LNCaP clone FGC (cell line): ENCODE results near the gene EIF3M.
"Not testable (repeated sequence)": the region's sequence is repeated elsewhere in the genome, so short reads cannot be mapped to it uniquely, and the experiment has no call there.

Experiments
- DNase-seq: peaks from one replicate; pipeline ENCODE4 v3.0.0-alpha.2; 2011; ENCODE audit warnings: low read depth
- H3K4me3 ChIP-seq: 2 replicates; pipeline ENCODE4 v1.5.1; 2011; ENCODE audit warnings: mild to moderate bottlenecking, low read depth, low read length, control low read depth
- TF ChIP-seq, protein P1 (sequence below): IDR thresholded peaks from 2 replicates; pipeline ENCODE4 v1.5.1; 2012; ENCODE audit warnings: mild to moderate bottlenecking; ENCODE audit not compliant: control insufficient read depth, insufficient read depth; ENCODE audit errors: extremely low read depth

EIF3M gene

DNA sequence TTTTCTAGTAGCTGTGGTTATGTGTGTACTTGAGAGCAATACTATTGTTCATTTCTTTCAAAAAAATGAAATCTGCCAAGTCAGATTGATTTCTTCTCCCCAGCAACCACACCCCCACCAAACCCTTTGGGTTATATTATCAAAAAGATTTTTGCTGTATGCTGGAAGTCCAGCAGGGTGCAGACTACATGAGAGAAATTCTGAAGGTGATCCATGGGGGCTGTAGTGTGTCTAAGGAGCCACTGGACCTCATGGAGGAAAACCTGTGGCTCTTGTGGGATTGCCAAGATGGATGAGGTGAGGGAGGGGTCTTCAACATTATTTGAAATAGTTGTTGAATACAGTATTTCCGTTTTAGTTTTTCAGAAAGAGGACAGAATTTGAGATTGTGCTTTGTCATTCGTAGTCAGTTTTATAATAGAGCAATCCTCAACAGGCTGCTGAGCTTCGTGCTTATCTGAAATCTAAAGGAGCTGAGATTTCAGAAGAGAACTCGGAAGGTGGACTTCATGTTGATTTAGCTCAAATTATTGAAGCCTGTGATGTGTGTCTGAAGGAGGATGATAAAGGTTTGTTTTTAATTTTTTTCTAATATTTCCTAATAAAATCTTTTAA, 3.1 kb downstream of the EIF3M start:
- TF ChIP-seq, protein P1, sequence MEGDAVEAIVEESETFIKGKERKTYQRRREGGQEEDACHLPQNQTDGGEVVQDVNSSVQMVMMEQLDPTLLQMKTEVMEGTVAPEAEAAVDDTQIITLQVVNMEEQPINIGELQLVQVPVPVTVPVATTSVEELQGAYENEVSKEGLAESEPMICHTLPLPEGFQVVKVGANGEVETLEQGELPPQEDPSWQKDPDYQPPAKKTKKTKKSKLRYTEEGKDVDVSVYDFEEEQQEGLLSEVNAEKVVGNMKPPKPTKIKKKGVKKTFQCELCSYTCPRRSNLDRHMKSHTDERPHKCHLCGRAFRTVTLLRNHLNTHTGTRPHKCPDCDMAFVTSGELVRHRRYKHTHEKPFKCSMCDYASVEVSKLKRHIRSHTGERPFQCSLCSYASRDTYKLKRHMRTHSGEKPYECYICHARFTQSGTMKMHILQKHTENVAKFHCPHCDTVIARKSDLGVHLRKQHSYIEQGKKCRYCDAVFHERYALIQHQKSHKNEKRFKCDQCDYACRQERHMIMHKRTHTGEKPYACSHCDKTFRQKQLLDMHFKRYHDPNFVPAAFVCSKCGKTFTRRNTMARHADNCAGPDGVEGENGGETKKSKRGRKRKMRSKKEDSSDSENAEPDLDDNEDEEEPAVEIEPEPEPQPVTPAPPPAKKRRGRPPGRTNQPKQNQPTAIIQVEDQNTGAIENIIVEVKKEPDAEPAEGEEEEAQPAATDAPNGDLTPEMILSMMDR, result 0 out of 2 replicates have a peak, but pooled peaks have one; percentile 9
- DNase-seq, result no peak
- H3K4me3 ChIP-seq, result no peak overlapping the region

DNA sequence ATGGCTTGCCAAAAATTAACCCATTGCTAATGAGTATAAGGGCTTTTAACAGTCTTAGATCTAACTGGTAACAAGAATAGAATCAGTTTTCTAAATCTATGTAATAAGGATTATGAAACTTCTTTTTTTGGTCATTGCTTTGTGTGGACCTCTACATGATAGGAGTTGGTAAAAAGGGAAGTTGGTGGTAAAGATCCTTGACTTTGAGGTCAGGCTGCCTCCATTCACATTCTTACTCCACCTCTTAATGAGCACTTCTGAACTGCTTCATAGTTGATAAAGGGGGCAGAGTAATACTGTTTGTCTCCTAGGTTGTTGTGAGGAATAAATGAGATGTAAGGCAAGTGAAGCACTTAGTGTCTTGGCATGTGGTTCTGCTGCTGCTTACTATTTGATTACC, 10.6 kb downstream of the EIF3M start:
- DNase-seq, result no peak
- no peak overlapping the region for H3K4me3 ChIP-seq
- TF ChIP-seq, protein P1, result no peak

DNA sequence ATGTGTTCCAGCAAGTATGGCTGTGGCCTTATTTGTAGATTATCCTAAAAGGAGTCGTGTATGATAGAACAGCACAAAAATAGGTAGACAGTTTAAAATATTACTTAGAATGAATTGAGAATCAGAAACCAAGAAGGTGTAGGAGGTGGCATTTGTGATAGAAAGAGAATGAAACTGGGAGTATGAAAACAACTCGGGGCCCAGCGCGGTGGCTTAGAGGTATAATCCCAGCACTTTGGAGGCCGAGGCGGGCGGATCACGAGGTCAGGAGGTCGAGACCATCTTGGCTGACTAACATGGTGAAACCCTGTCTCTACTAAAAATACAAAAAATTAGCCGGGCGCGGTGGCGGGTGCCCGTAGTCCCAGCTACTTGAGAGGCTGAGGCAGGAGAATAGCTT, 12.5 kb downstream of the EIF3M start:
- DNase-seq, H3K4me3 ChIP-seq: not testable (repeated sequence)

DNA sequence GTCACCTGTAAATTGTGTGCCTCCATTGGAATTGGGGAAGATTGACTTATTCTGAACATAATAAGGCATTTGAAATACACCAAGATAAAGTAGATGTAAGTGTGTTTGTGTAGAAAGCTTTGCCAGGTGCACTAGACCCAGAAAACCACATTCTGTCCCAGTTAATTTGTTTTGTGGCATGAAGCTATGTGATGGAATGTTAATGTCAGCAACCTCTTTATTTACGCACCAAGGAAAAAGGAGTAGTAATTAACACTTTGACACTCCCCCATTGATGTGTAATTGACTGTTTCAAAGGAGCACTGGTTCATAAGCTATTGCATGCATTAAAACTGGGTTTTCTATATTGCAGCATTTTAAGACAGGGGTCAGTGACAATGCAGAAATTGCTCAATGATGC, 14.3 kb downstream of the EIF3M start:
- TF ChIP-seq, protein P1, result no peak
- H3K4me3 ChIP-seq, result no peak overlapping the region
- DNase-seq, result no peak

DNA sequence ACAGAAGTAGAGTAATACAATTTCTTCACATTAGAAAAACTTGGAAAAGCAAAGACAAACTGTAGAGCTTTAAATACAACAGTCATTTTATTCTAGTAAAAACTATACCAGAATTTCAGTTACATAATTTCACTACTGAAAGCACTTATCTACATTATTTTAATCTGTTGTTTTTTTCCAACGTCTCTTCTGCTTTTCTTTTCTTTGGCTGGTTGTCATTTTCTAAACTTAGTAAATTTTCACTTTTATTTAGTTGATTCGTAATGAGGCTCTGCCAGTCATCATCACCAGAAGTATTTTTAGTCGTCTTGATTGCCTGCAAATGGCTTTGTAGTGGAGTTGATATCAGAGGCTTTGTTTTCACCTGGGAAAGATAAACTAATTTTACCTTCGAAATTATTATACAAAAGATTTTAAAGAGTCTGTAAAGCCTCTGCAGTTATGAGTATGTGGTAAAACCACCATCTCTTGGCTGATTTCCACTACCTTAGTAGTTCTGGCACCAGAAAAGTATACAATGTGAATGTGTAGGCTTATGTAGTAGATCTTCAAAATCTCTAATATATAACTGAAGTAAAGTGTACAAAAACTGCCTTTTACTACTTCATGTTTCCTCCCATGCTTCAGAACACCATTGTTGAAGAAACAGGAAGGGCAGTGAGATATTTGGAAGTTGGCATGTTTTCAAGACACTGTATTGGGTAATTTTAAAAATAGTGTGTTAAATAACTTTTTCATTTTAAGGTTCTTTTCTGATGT, 19.2 kb downstream of the EIF3M start:
- peak; percentile 23 for DNase-seq
- no peak overlapping the region for H3K4me3 ChIP-seq
- TF ChIP-seq, protein P1, result no peak

DNA sequence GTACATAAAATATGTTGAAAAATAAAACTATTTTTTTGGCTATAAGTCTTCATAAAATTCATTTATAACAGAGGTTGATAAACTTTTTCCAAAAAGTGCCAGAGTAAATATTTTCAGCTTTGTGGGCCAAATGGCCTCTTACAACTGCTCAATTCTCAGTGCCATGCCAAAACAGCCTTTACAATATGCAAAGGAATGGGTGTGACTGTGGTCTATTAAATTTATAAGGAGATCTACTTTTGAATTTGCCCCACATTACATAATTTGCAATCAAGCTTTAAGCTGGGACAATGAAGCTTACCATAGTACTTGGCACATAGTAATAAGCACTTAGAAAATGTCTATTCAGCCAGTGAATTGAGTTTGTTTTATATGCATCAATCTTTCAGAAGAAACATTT, 22.6 kb downstream of the EIF3M start:
- no peak overlapping the region for H3K4me3 ChIP-seq
- TF ChIP-seq, protein P1, result no peak
- no peak for DNase-seq

DNA sequence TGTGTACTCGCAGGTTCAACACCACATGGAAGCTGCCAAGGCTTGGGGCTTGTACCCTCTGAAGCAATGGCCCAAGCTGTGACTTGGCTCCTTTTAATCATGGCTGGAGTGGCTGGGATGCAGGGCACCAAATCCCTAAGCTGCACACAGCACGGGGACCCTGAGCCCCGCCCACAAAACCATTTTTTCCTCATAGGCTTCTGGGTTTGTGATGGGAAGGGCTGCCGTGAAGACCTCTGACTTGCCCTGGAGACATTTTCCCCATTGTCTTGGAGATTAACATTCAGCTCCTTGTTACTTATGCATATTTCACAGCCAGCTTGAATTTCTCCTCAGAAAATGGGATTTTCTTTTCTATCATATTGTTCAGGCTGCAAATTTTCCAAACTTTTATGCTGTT, 25.2 kb downstream of the EIF3M start:
- not testable (repeated sequence) for H3K4me3 ChIP-seq, DNase-seq

DNA sequence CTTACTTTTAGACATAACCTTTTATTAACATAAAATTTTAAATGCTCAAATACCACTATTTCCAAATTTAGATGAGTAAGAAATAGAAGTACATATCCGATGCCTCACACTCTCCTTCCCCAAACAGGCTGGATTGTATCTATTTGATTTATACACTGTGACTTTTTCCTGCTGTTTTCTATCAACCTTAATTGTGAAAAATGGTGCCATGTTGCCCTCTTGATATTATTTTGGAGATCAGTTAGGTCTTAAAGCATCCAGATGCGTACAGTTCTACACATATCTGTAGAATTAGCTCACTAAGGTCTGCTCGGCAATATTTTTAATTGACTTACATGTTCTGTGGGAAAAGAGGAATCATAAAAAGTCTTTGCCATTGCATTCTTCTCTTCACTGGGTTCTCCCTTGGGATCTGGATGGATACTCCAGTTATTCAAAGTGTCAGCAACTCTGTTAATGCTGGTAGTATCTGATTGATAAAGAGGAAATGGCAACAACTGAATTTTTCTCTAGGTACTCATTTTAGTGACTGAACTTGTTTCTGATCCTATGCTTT, 27.2 kb downstream of the EIF3M start:
- no peak for DNase-seq
- TF ChIP-seq, protein P1, result no peak
- H3K4me3 ChIP-seq, result no peak overlapping the region
